ENCODE measurements around the gene NINL. TPM values are rescaled to one million over a fixed set of nuclear protein-coding genes. Genes with fewer than 3 reads are reported as not detected.
A peak's percentile ranks its signal among the peaks of the same experiment; 100 is the strongest.

NINL gene
- total and polyA plus RNA-seq, 10 donors = 3.1 to 16.1 (median 8.1) TPM

GRCh38 chr20:25480156-25480555 is 105.2 kb downstream of the NINL start:
- peaks cover 4 to 18% (median 11%) of the 10 kb centered on the region in 6 donors for H3K4me1 ChIP-seq
- no peaks in the 10 kb centered on the region for H3K27me3 ChIP-seq (replicated peaks in 1 of 7)
- no peak overlapping the region for H3K4me3 ChIP-seq
- H3K27ac ChIP-seq = no peak overlapping the region
- 88 to 94% (median 93%) methylated on average over 7 of the region's 7 CpGs for WGBS, 5 donors
- H3K36me3 ChIP-seq = peaks cover 0 to 50% (median 2%) of the 10 kb centered on the region in 6 donors
- no peak for DNase-seq
- no peaks in the 10 kb centered on the region for H3K9me3 ChIP-seq
- intact Hi-C loops (cut with DNase I; ENCODE audit: low total_unique reads) = no loop called here
- no peak for TF ChIP-seq CTCF (IDR thresholded peaks at IDR 0.05 in 8 of 11, conservative IDR thresholded peaks at IDR 0.05 in 3 of 11)
- no peak for TF ChIP-seq POLR2AphosphoS5 (IDR thresholded peaks at IDR 0.05)
- no peak for TF ChIP-seq POLR2A (IDR thresholded peaks at IDR 0.05)

- 88 to 97% (median 91%) methylated on average over 3 to 5 of the region's 5 CpGs for WGBS, 5 donors
- no peak for DNase-seq
Observed at GRCh38 chr20:25479638-25480037, 105.7 kb downstream of the NINL start.

GRCh38 chr20:25478889-25479568 is 106.3 kb downstream of the NINL start:
- 85 to 95% (median 86%) methylated on average over 21 to 24 of the region's 24 CpGs for WGBS, 5 donors
- H3K36me3 ChIP-seq = peaks cover 0 to 50% (median 2%) of the 10 kb centered on the region in 6 donors
- no peak overlapping the region for H3K4me3 ChIP-seq
- no peak for TF ChIP-seq POLR2A (IDR thresholded peaks at IDR 0.05)
- no peak for TF ChIP-seq POLR2AphosphoS5 (IDR thresholded peaks at IDR 0.05)
- TF ChIP-seq CTCF (IDR thresholded peaks at IDR 0.05 in 8 of 11, conservative IDR thresholded peaks at IDR 0.05 in 3 of 11) = no peak
- H3K27me3 ChIP-seq (replicated peaks in 1 of 7) = no peaks in the 10 kb centered on the region
- no peaks in the 10 kb centered on the region for H3K9me3 ChIP-seq
- DNase-seq = peak; percentile 66
- intact Hi-C loops (cut with DNase I; ENCODE audit: low total_unique reads) = no loop called here
- H3K27ac ChIP-seq = no peak overlapping the region
- peaks cover 0 to 6% (median 2%) of the 10 kb centered on the region in 6 donors for H3K4me1 ChIP-seq

More at GRCh38 chr20:25479638-25480037, 105.7 kb downstream of the NINL start:
- no peaks in the 10 kb centered on the region for H3K9me3 ChIP-seq
- no peak overlapping the region for H3K4me3 ChIP-seq
- TF ChIP-seq POLR2A (IDR thresholded peaks at IDR 0.05) (no peak), CTCF (IDR thresholded peaks at IDR 0.05 in 8 of 11, conservative IDR thresholded peaks at IDR 0.05 in 3 of 11) (no peak), POLR2AphosphoS5 (IDR thresholded peaks at IDR 0.05) (no peak)
- H3K36me3 ChIP-seq = peaks cover 0 to 50% (median 2%) of the 10 kb centered on the region in 6 donors
- intact Hi-C loops (cut with DNase I; ENCODE audit: low total_unique reads) = no loop called here
- no peaks in the 10 kb centered on the region for H3K27me3 ChIP-seq (replicated peaks in 1 of 7)
- no peak overlapping the region for H3K27ac ChIP-seq
- peaks cover 4 to 12% (median 8%) of the 10 kb centered on the region in 6 donors for H3K4me1 ChIP-seq

DNA sequence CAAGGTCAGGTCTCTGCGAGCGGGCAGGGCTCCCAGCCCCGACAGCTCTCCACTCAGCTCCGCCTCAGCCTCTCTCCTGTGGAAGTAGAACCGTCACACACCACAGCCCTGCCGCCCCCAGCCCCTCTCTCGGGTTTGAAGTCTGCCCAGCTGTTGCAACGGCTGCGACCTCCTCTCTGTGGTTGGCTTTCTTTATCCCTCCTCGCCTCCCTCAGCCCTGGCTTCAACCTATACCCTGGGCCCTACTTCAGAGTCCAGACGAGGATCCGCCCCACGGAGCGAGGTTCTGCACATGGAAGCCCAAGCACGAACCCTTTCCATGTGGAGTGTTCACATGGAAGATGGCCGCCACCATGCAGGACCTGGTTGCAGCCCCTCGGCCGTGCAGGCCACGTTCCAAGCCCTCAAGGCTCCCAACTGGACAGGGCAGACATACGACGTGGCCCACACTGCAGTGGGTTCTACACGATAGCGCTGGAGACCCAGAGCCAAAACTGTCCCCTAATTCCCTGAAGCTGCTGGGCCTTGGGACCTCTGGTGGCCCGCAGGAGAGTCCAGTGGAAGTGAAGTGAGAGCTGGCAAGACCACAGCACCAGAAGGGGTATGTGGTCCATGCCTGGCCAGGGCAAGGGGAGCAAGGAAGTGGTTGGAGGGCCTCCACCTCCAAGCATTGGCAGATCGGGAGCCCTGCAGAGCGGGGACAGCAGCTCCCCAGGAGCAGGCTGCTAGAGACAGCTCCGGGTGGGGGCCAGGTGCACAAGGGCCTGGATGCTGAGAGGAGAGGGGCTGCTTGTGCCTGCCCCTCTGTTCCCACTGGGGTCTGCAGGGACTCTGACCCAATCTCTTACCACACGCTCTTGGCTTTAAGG is 108.1 kb downstream of the NINL start:
- no peaks in the 10 kb centered on the region for H3K9me3 ChIP-seq
- H3K27me3 ChIP-seq (replicated peaks in 1 of 7) = no peaks in the 10 kb centered on the region
- H3K27ac ChIP-seq = no peak overlapping the region
- WGBS, 5 donors = 88 to 95% (median 89%) methylated on average over 23 to 28 of the region's 28 CpGs
- H3K4me1 ChIP-seq = no peaks in the 10 kb centered on the region
- intact Hi-C loops (cut with DNase I; ENCODE audit: low total_unique reads) = no loop called here
- TF ChIP-seq POLR2AphosphoS5 (IDR thresholded peaks at IDR 0.05) (no peak), POLR2A (IDR thresholded peaks at IDR 0.05) (no peak)
- peaks cover 0 to 50% (median 2%) of the 10 kb centered on the region in 6 donors for H3K36me3 ChIP-seq
- no peak overlapping the region for H3K4me3 ChIP-seq
- peak; percentile 66 for DNase-seq

All from spleen (tissue), 11 donors.